ENCODE data around the gene CD99. TPM values are rescaled to one million over a fixed set of nuclear protein-coding genes. Genes with fewer than 3 reads are reported as not detected.
A peak's percentile ranks its signal among the peaks of the same experiment; 100 is the strongest.
"Not testable (repeated sequence)": the region's sequence is repeated elsewhere in the genome, so short reads cannot be mapped to it uniquely, and the experiment has no call there.

Gene CD99
- total RNA-seq, 1 experiment from 2014 or later, result 92.1 TPM

- Mint-ChIP-seq H3K4me3 (no peak overlapping the region), H3K36me3 (ENCODE audit: insufficient read depth in 1 of 3, low read depth in 3 of 3) (peaks cover 40 to 65% (median 55%) of the 10 kb centered on the region in 3 experiments)
- H3T11ph ChIP-seq (ENCODE audit: low read length), result no peak overlapping the region
Observed at GRCh38 chrX:2723286-2723879, 32.3 kb downstream of the CD99 start.

DNA sequence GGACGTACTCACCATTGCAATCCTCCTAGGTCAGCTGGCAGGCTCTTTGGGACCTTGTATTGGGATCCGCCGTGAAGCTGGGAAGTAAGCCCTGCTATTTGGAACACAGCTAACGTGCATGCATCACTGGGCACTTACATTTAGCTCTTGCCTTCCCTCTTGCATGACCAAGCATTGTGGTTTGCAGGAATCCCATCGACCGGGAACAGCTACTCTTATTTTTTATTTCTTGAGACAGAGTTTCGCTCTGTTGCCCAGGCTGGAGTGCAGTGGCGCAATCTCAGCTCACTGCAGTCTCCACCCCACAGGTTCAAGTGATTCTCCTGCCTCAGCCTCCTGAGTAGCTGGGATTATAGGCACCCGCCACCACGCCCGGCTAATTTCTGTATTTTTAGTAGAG is 36.2 kb downstream of the CD99 start:
- not testable (repeated sequence) for H3K4me2 ChIP-seq (ENCODE audit: insufficient read depth, insufficient read length, low read length); H3K18ac ChIP-seq (ENCODE audit: insufficient read length, low read depth, low read length); H3K9me3 ChIP-seq (ENCODE audit: control insufficient read depth, low read depth, low read length); H3K9me3 Mint-ChIP-seq; H4K5ac ChIP-seq (ENCODE audit: insufficient read length, low read depth, low read length); DNase-seq; H3K4me1 ChIP-seq (ENCODE audit: insufficient read depth, low read length); H4K8ac ChIP-seq (replicated peaks; ENCODE audit: insufficient read length, low read depth, low read length); H2BK15ac ChIP-seq (ENCODE audit: low read depth, low read length); H4K91ac ChIP-seq (ENCODE audit: insufficient read length, low read depth, low read length); H4K20me1 ChIP-seq (ENCODE audit: control insufficient read depth, insufficient read depth, insufficient read length); H3K79me2 ChIP-seq (ENCODE audit: insufficient read depth, low read length); H2BK20ac ChIP-seq (ENCODE audit: low read depth, low read length, poor library complexity, severe bottlenecking); H2BK120ac ChIP-seq (ENCODE audit: low read depth, low read length, poor library complexity, severe bottlenecking); H3K4ac ChIP-seq (ENCODE audit: low read depth, low read length); H3K4me3 Mint-ChIP-seq; H3T11ph ChIP-seq (ENCODE audit: low read length); H3K56ac ChIP-seq (ENCODE audit: insufficient read length, low read depth, low read length); H2AFZ ChIP-seq (ENCODE audit: low read length); H3K27me3 ChIP-seq (ENCODE audit: insufficient read depth, low read length); H3K27me3 Mint-ChIP-seq (ENCODE audit: low read depth); H3K27ac ChIP-seq (ENCODE audit: insufficient read length, low read depth, low read length); H2BK12ac ChIP-seq (ENCODE audit: insufficient read length, low read depth, low read length); H3K79me1 ChIP-seq (ENCODE audit: insufficient read depth, low read depth, low read length, poor library complexity, severe bottlenecking); H2BK5ac ChIP-seq (ENCODE audit: insufficient read length, low read length); H3K23me2 ChIP-seq (ENCODE audit: insufficient read length, low read depth, low read length, poor library complexity, severe bottlenecking); H3K4me1 Mint-ChIP-seq; H3K23ac ChIP-seq (ENCODE audit: insufficient read length, low read depth, low read length); H3K14ac ChIP-seq (ENCODE audit: insufficient read depth, low read length); H2AK5ac ChIP-seq (ENCODE audit: insufficient read length, low read length); H3K9ac ChIP-seq (ENCODE audit: extremely low read depth, insufficient read length, low read length)
- H3K27ac Mint-ChIP-seq, result peak overlapping the region in 1 of 3 experiments; percentile 62; a peak in 1 of 7 replicates
- WGBS (ENCODE audit: extremely low coverage, insufficient read length, low lambda C conversion rate), result no CpG with 5 or more reads among the region's 11 CpGs
- H3K36me3 Mint-ChIP-seq (ENCODE audit: insufficient read depth in 1 of 3, low read depth in 3 of 3), result peaks cover 40 to 61% (median 48%) of the 10 kb centered on the region in 3 experiments; a peak in 6 of 7 replicates

More at GRCh38 chrX:2723286-2723879, 32.3 kb downstream of the CD99 start:
- Histone ChIP-seq H4K91ac (ENCODE audit: insufficient read length, low read depth, low read length) (no peak overlapping the region), H3K56ac (ENCODE audit: insufficient read length, low read depth, low read length) (no peak overlapping the region), H2BK12ac (ENCODE audit: insufficient read length, low read depth, low read length) (no peak overlapping the region), H3K4me2 (ENCODE audit: insufficient read depth, insufficient read length, low read length) (no peak overlapping the region), H2BK20ac (ENCODE audit: low read depth, low read length, poor library complexity, severe bottlenecking) (no peak overlapping the region), H2BK15ac (ENCODE audit: low read depth, low read length) (no peak overlapping the region), H2BK120ac (ENCODE audit: low read depth, low read length, poor library complexity, severe bottlenecking) (no peak overlapping the region), H3K4me1 (ENCODE audit: insufficient read depth, low read length) (no peaks in the 10 kb centered on the region), H2BK5ac (ENCODE audit: insufficient read length, low read length) (no peak overlapping the region), H4K20me1 (ENCODE audit: control insufficient read depth, insufficient read depth, insufficient read length) (no peaks in the 10 kb centered on the region), H3K79me1 (ENCODE audit: insufficient read depth, low read depth, low read length, poor library complexity, severe bottlenecking) (no peaks in the 10 kb centered on the region), H3K9ac (ENCODE audit: extremely low read depth, insufficient read length, low read length) (no peak overlapping the region), H2AK5ac (ENCODE audit: insufficient read length, low read length) (no peak overlapping the region), H4K5ac (ENCODE audit: insufficient read length, low read depth, low read length) (no peak overlapping the region), H3K23ac (ENCODE audit: insufficient read length, low read depth, low read length) (no peak overlapping the region), H4K8ac (replicated peaks; ENCODE audit: insufficient read length, low read depth, low read length) (no peak overlapping the region), H3K23me2 (ENCODE audit: insufficient read length, low read depth, low read length, poor library complexity, severe bottlenecking) (no peaks in the 10 kb centered on the region), H3K4ac (ENCODE audit: low read depth, low read length) (no peak overlapping the region), H3K27ac (ENCODE audit: insufficient read length, low read depth, low read length) (no peak overlapping the region), H2AFZ (ENCODE audit: low read length) (no peak overlapping the region), H3K14ac (ENCODE audit: insufficient read depth, low read length) (no peak overlapping the region), H3K27me3 (ENCODE audit: insufficient read depth, low read length) (no peaks in the 10 kb centered on the region), H3K18ac (ENCODE audit: insufficient read length, low read depth, low read length) (no peak overlapping the region), H3K9me3 (ENCODE audit: control insufficient read depth, low read depth, low read length) (no peaks in the 10 kb centered on the region), H3K79me2 (ENCODE audit: insufficient read depth, low read length) (no peaks in the 10 kb centered on the region)
- Mint-ChIP-seq H3K27me3 (ENCODE audit: low read depth) (no peaks in the 10 kb centered on the region), H3K27ac (peak overlapping the region in 2 of 3 experiments; percentile 12 to 81; a peak in 1 of 7 replicates), H3K9me3 (peaks cover 0 to 3% of the 10 kb centered on the region in 2 experiments; a peak in 1 of 5 replicates), H3K4me1 (no peaks in the 10 kb centered on the region)
- no peak for DNase-seq
- TF ChIP-seq, protein P1, sequence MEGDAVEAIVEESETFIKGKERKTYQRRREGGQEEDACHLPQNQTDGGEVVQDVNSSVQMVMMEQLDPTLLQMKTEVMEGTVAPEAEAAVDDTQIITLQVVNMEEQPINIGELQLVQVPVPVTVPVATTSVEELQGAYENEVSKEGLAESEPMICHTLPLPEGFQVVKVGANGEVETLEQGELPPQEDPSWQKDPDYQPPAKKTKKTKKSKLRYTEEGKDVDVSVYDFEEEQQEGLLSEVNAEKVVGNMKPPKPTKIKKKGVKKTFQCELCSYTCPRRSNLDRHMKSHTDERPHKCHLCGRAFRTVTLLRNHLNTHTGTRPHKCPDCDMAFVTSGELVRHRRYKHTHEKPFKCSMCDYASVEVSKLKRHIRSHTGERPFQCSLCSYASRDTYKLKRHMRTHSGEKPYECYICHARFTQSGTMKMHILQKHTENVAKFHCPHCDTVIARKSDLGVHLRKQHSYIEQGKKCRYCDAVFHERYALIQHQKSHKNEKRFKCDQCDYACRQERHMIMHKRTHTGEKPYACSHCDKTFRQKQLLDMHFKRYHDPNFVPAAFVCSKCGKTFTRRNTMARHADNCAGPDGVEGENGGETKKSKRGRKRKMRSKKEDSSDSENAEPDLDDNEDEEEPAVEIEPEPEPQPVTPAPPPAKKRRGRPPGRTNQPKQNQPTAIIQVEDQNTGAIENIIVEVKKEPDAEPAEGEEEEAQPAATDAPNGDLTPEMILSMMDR (conservative IDR thresholded peaks at IDR 0.05), result no peak
- WGBS (ENCODE audit: extremely low coverage, insufficient read length, low lambda C conversion rate), result no CpG with 5 or more reads among the region's 20 CpGs
